HUES6 (cell line): ENCODE data around the gene RANGAP1.

ENCODE experiments used
- H3K27ac ChIP-seq: 2 replicates; pipeline ENCODE4 v1.7.0; 2013; ENCODE audit warnings: low read depth, mild to moderate bottlenecking, low read length, inconsistent platforms
- H3K27me3 ChIP-seq: 2 replicates; pipeline ENCODE4 v1.6.1; 2013; ENCODE audit warnings: low read length; ENCODE audit not compliant: control insufficient read depth, insufficient read depth
- H3K36me3 ChIP-seq: 2 replicates; pipeline ENCODE4 v1.6.1; 2013; ENCODE audit warnings: low read length; ENCODE audit not compliant: control insufficient read depth, insufficient read depth
- H3K4me1 ChIP-seq: 2 replicates; pipeline ENCODE4 v1.6.1; 2013; ENCODE audit warnings: low read length; ENCODE audit not compliant: control insufficient read depth, insufficient read depth
- H3K4me3 ChIP-seq: 2 replicates; pipeline ENCODE4 v1.5.1; 2013; ENCODE audit warnings: low read depth, low read length
- H3K9ac ChIP-seq: one replicate; pipeline ENCODE4 v1.6.1; 2013; ENCODE audit warnings: mild to moderate bottlenecking, low read length
- H3K9me3 ChIP-seq: 2 replicates; pipeline ENCODE4 v1.6.1; 2013; ENCODE audit warnings: low read depth, low read length; ENCODE audit not compliant: control insufficient read depth, insufficient read depth

RANGAP1 gene

GRCh38 chr22:41242396-41243117, 43.4 kb downstream of the RANGAP1 start:
- peaks cover 13% of the 10 kb centered on the region for H3K4me1 ChIP-seq
- no peaks in the 10 kb centered on the region; the same call in 1 of the 2 replicates for H3K27me3 ChIP-seq
- no peak overlapping the region for H3K9ac ChIP-seq
- no peak overlapping the region for H3K4me3 ChIP-seq
- peaks cover 26% of the 10 kb centered on the region for H3K36me3 ChIP-seq
- no peaks in the 10 kb centered on the region for H3K9me3 ChIP-seq
- no peak overlapping the region for H3K27ac ChIP-seq

GRCh38 chr22:41241133-41241676, 44.8 kb downstream of the RANGAP1 start:
- Histone ChIP-seq H3K27ac (no peak overlapping the region), H3K4me1 (peaks cover 22% of the 10 kb centered on the region), H3K9me3 (no peaks in the 10 kb centered on the region), H3K9ac (no peak overlapping the region), H3K27me3 (peaks cover 4% of the 10 kb centered on the region; the same call in 1 of the 2 replicates), H3K4me3 (no peak overlapping the region), H3K36me3 (peaks cover 15% of the 10 kb centered on the region)

GRCh38 chr22:41240377-41241132, 45.4 kb downstream of the RANGAP1 start, which contains the start of gene CHADL:
Gene CHADL (minus strand): TSS chr22:41240931. CDS start chr22:41240881, 50 bp downstream.
- no peaks in the 10 kb centered on the region for H3K9me3 ChIP-seq
- no peak within 1 kb of the TSS for H3K9ac ChIP-seq
- peaks cover 4% of the 10 kb centered on the region; the same call in 1 of the 2 replicates for H3K27me3 ChIP-seq
- H3K27ac ChIP-seq: no peak within 1 kb of the TSS
- no peak within 1 kb of the TSS for H3K4me3 ChIP-seq
- H3K36me3 ChIP-seq: peaks cover 10% of the 10 kb centered on the region
- peaks cover 27% of the 10 kb centered on the region for H3K4me1 ChIP-seq

- peaks cover 4% of the 10 kb centered on the region; the same call in 1 of the 2 replicates for H3K27me3 ChIP-seq
- H3K9me3 ChIP-seq: no peaks in the 10 kb centered on the region
- no peak overlapping the region for H3K27ac ChIP-seq
- 0 out of 2 replicates have a peak, but pooled peaks cover under 1% of the 10 kb centered on the region for H3K36me3 ChIP-seq
- H3K4me1 ChIP-seq: peaks cover 28% of the 10 kb centered on the region
- H3K4me3 ChIP-seq: no peak overlapping the region
- no peak overlapping the region for H3K9ac ChIP-seq
Measured at GRCh38 chr22:41239443-41240128, 46.4 kb downstream of the RANGAP1 start.

- H3K27me3 ChIP-seq: peaks cover 4% of the 10 kb centered on the region; the same call in 1 of the 2 replicates
- H3K9ac ChIP-seq: no peak overlapping the region
- no peaks in the 10 kb centered on the region for H3K36me3 ChIP-seq
- peak overlapping the region; percentile 27; the same call in 1 of the 2 replicates for H3K27ac ChIP-seq
- H3K4me1 ChIP-seq: peaks cover 28% of the 10 kb centered on the region
- H3K9me3 ChIP-seq: no peaks in the 10 kb centered on the region
- peak overlapping the region; percentile 41; the same call in 1 of the 2 replicates for H3K4me3 ChIP-seq
Measured at GRCh38 chr22:41238570-41239442, 47.2 kb downstream of the RANGAP1 start.

GRCh38 chr22:41237707-41238569, 48.0 kb downstream of the RANGAP1 start:
- Histone ChIP-seq H3K27ac (peak overlapping the region; percentile 27; the same call in 1 of the 2 replicates), H3K4me1 (peaks cover 28% of the 10 kb centered on the region), H3K27me3 (peaks cover 4% of the 10 kb centered on the region; the same call in 1 of the 2 replicates), H3K4me3 (peak overlapping the region; percentile 41; the same call in 1 of the 2 replicates), H3K9ac (no peak overlapping the region), H3K9me3 (no peaks in the 10 kb centered on the region), H3K36me3 (no peaks in the 10 kb centered on the region)

GRCh38 chr22:41237036-41237706, 48.8 kb downstream of the RANGAP1 start:
- H3K27ac ChIP-seq: no peak overlapping the region
- H3K36me3 ChIP-seq: no peaks in the 10 kb centered on the region
- peak overlapping the region; percentile 41; the same call in 1 of the 2 replicates for H3K4me3 ChIP-seq
- peaks cover 28% of the 10 kb centered on the region for H3K4me1 ChIP-seq
- no peak overlapping the region for H3K9ac ChIP-seq
- H3K27me3 ChIP-seq: peaks cover 4% of the 10 kb centered on the region; the same call in 1 of the 2 replicates
- H3K9me3 ChIP-seq: no peaks in the 10 kb centered on the region

- Histone ChIP-seq H3K36me3 (peaks cover 14% of the 10 kb centered on the region), H3K9me3 (no peaks in the 10 kb centered on the region), H3K4me1 (peaks cover 24% of the 10 kb centered on the region), H3K27ac (no peak overlapping the region), H3K4me3 (no peak overlapping the region), H3K9ac (no peak overlapping the region), H3K27me3 (peaks cover 4% of the 10 kb centered on the region; the same call in 1 of the 2 replicates)
Measured at GRCh38 chr22:41234815-41235695, 50.9 kb downstream of the RANGAP1 start.
